Gastrocnemius medialis (tissue), 4 donors: ENCODE results near the gene ADGRG4. TPM values are rescaled to one million over a fixed set of nuclear protein-coding genes. Genes with fewer than 3 reads are reported as not detected.

Experiments used
- ATAC-seq, 2 donors: fragments of 150-250 bp; one replicate each; pipeline ENCODE4 v1.9.1; 2016
- DNase-seq, 2 donors: peaks; one replicate each; pipeline ENCODE4 v3.0.0-alpha.2; 2019
- H3K27ac ChIP-seq, 4 donors: fragments of 200-600 bp; sonication (generic); 1 replicate in 1 of 4; 2 replicates in 3 of 4; pipeline ENCODE4 v1.5.1; 2016 to 2018; ENCODE audit warnings: mild to moderate bottlenecking in 2 of 4, moderate library complexity in 1 of 4
- H3K27me3 ChIP-seq, 3 donors: fragments of 200-600 bp; sonication (generic) in 2 of 3; 1 replicate in 1 of 3; 2 replicates in 2 of 3; pipeline versions ENCODE4 v1.5.1 to v1.6.0; 2016 to 2019; ENCODE audit warnings: mild to moderate bottlenecking in 1 of 3, moderate library complexity in 1 of 3
- H3K36me3 ChIP-seq, 2 donors: fragments of 200-600 bp; sonication (generic) in 1 of 2; one replicate each; pipeline ENCODE4 v1.5.1; 2017 to 2018
- H3K4me1 ChIP-seq, 2 donors: fragments of 200-600 bp; sonication (generic) in 1 of 2; one replicate each; pipeline ENCODE4 v1.5.1; 2016 to 2017; ENCODE audit warnings: mild to moderate bottlenecking in 2 of 2
- H3K4me3 ChIP-seq, 4 donors: fragments of 200-600 bp; sonication (generic) in 3 of 4; 1 replicate in 1 of 4; 2 replicates in 3 of 4; pipeline ENCODE4 v1.5.1; 2016 to 2019; ENCODE audit warnings: mild to moderate bottlenecking in 2 of 4
- H3K9me3 ChIP-seq, 3 donors: fragments of 200-600 bp; sonication (generic) in 2 of 3; 1 replicate in 1 of 3; 2 replicates in 2 of 3; pipeline ENCODE4 v1.5.1; 2016 to 2019
- CTCF ChIP-seq, 5 experiments: fragments of 450-650 bp in 3 of 5; fragments of 200-600 bp in 2 of 5; sonication (generic) in 2 of 5; IDR thresholded peaks in 4 of 5; conservative IDR thresholded peaks in 1 of 5; 1 replicate in 4 of 5; 2 replicates in 1 of 5; pipeline ENCODE4 v1.5.1; 2016 to 2019; ENCODE audit warnings: antibody characterized with exemption in 5 of 5, mild to moderate bottlenecking in 3 of 5, moderate library complexity in 3 of 5
- POLR2A ChIP-seq, 2 donors: fragments of 450-650 bp; IDR thresholded peaks; one replicate each; pipeline ENCODE4 v1.6.1; 2017; ENCODE audit warnings: antibody characterized with exemption in 2 of 2, mild to moderate bottlenecking in 2 of 2, moderate library complexity in 2 of 2
- in situ Hi-C, 4 donors: fragments of 200-750 bp; cut with MboI; loops; one replicate each; pipeline versions ENCODE4 v1.15.0 to v1.8.0; 2017; ENCODE audit warnings: low sequenced_read_pairs in 4 of 4
- intact Hi-C: fragments of 100-400 bp; cut with DNase I; formaldehyde crosslinking; loops from one replicate; pipeline ENCODE4 v1.15.1; 2023; ENCODE audit warnings: low total_unique reads
- total RNA-seq, 4 donors: library from RNA; depleted of rRNA; stranded (reverse); fragments of >200 nt; gene quantifications; one replicate each; pipeline versions ENCODE4 v1.1.0 to v1.2.3, GENCODE V29; 2016

The ADGRG4 gene
- total RNA-seq, 4 donors from 2014 or later: 0.04 TPM; not detected in 3

GRCh38 chrX:136306182-136306581 is 5.4 kb downstream of the ADGRG4 start:
- in situ Hi-C loops (no loop called here), intact Hi-C loops (no loop called here)
- no peaks in the 10 kb centered on the region for H3K36me3 ChIP-seq
- no peaks in the 10 kb centered on the region for H3K9me3 ChIP-seq
- ATAC-seq (no peak), DNase-seq (no peak)
- H3K4me1 ChIP-seq: no peaks in the 10 kb centered on the region
- H3K4me3 ChIP-seq: no peak overlapping the region
- no peak overlapping the region for H3K27ac ChIP-seq
- no peak for TF ChIP-seq POLR2A (IDR thresholded peaks at IDR 0.05)
- no peak for TF ChIP-seq CTCF (IDR thresholded peaks at IDR 0.05 in 4 of 5, conservative IDR thresholded peaks at IDR 0.05 in 1 of 5)
- H3K27me3 ChIP-seq: peaks cover 0 to 4% (median 0%) of the 10 kb centered on the region in 3 donors

GRCh38 chrX:136307471-136307870 is 6.7 kb downstream of the ADGRG4 start:
- in situ Hi-C loops (no loop called here), intact Hi-C loops (no loop called here)
- Histone ChIP-seq H3K4me1 (no peaks in the 10 kb centered on the region), H3K27ac (no peak overlapping the region), H3K36me3 (no peaks in the 10 kb centered on the region), H3K27me3 (peaks cover 0 to 4% (median 0%) of the 10 kb centered on the region in 3 donors), H3K9me3 (no peaks in the 10 kb centered on the region), H3K4me3 (no peak overlapping the region)
- DNase-seq: no peak
- ATAC-seq: no peak
- TF ChIP-seq POLR2A (IDR thresholded peaks at IDR 0.05) (no peak), CTCF (IDR thresholded peaks at IDR 0.05 in 4 of 5, conservative IDR thresholded peaks at IDR 0.05 in 1 of 5) (no peak)

GRCh38 chrX:136310411-136310810 is 9.6 kb downstream of the ADGRG4 start:
- TF ChIP-seq CTCF (IDR thresholded peaks at IDR 0.05 in 4 of 5, conservative IDR thresholded peaks at IDR 0.05 in 1 of 5) (no peak), POLR2A (IDR thresholded peaks at IDR 0.05) (no peak)
- no peak overlapping the region for H3K27ac ChIP-seq
- in situ Hi-C loops (no loop called here), intact Hi-C loops (no loop called here)
- H3K27me3 ChIP-seq: no peaks in the 10 kb centered on the region
- H3K4me3 ChIP-seq: no peak overlapping the region
- no peaks in the 10 kb centered on the region for H3K36me3 ChIP-seq
- no peaks in the 10 kb centered on the region for H3K9me3 ChIP-seq
- H3K4me1 ChIP-seq: no peaks in the 10 kb centered on the region
- DNase-seq (no peak), ATAC-seq (no peak)

GRCh38 chrX:136318156-136318555 is 17.4 kb downstream of the ADGRG4 start:
- in situ Hi-C loops: no loop called here
- no peak for TF ChIP-seq CTCF (IDR thresholded peaks at IDR 0.05 in 4 of 5, conservative IDR thresholded peaks at IDR 0.05 in 1 of 5)
- TF ChIP-seq POLR2A (IDR thresholded peaks at IDR 0.05): no peak
- Histone ChIP-seq H3K4me3 (no peak overlapping the region), H3K27ac (no peak overlapping the region), H3K36me3 (no peaks in the 10 kb centered on the region), H3K4me1 (no peaks in the 10 kb centered on the region), H3K27me3 (no peaks in the 10 kb centered on the region), H3K9me3 (no peaks in the 10 kb centered on the region)
- DNase-seq (no peak), ATAC-seq (no peak)
- intact Hi-C loops: no loop called here

GRCh38 chrX:136318895-136319597 is 18.3 kb downstream of the ADGRG4 start:
- Histone ChIP-seq H3K4me3 (no peak overlapping the region), H3K36me3 (no peaks in the 10 kb centered on the region), H3K27me3 (no peaks in the 10 kb centered on the region), H3K27ac (no peak overlapping the region), H3K9me3 (no peaks in the 10 kb centered on the region), H3K4me1 (no peaks in the 10 kb centered on the region)
- DNase-seq: no peak
- intact Hi-C loops: no loop called here
- ATAC-seq: no peak
- TF ChIP-seq CTCF (IDR thresholded peaks at IDR 0.05 in 4 of 5, conservative IDR thresholded peaks at IDR 0.05 in 1 of 5) (no peak), POLR2A (IDR thresholded peaks at IDR 0.05) (no peak)
- in situ Hi-C loops: no loop called here
